GM19397 (cell line): ENCODE results near the gene NCKAP5.

Experiments
- ATAC-seq: cut with Tn5 transposase; IDR thresholded peaks from one replicate; pipeline ENCODE4 v1.9.1; 2021; ENCODE audit warnings: mild to moderate bottlenecking, moderate library complexity; ENCODE audit not compliant: unreplicated experiment

The NCKAP5 gene

GRCh38 chr2:133171393-133172004, 396.8 kb downstream of the NCKAP5 start:
- no peak for ATAC-seq

- ATAC-seq, result no peak
These were observed 398.9 kb downstream of the NCKAP5 start for GRCh38 chr2:133169274-133169912.

GRCh38 chr2:133167990-133168389, 400.3 kb downstream of the NCKAP5 start:
- no peak for ATAC-seq

GRCh38 chr2:133167223-133167622, 401.0 kb downstream of the NCKAP5 start:
- ATAC-seq, result no peak

GRCh38 chr2:133166031-133166430, 402.2 kb downstream of the NCKAP5 start:
- ATAC-seq, result no peak

- no peak for ATAC-seq
These were observed 405.2 kb downstream of the NCKAP5 start for GRCh38 chr2:133163111-133163510.

GRCh38 chr2:133158442-133158841, 409.8 kb downstream of the NCKAP5 start:
- no peak for ATAC-seq

- no peak for ATAC-seq
These were observed 410.2 kb downstream of the NCKAP5 start for GRCh38 chr2:133158024-133158423.

- no peak for ATAC-seq
These were observed 411.1 kb downstream of the NCKAP5 start for GRCh38 chr2:133157141-133157540.

- no peak for ATAC-seq
These were observed 415.5 kb downstream of the NCKAP5 start for GRCh38 chr2:133152801-133153200.

GRCh38 chr2:133148187-133148586, 420.1 kb downstream of the NCKAP5 start:
- no peak for ATAC-seq

GRCh38 chr2:133146893-133147292, 421.4 kb downstream of the NCKAP5 start:
- ATAC-seq, result no peak

- no peak for ATAC-seq
These were observed 424.6 kb downstream of the NCKAP5 start for GRCh38 chr2:133143645-133144044.

- no peak for ATAC-seq
These were observed 426.2 kb downstream of the NCKAP5 start for GRCh38 chr2:133142087-133142486.

- ATAC-seq, result no peak
These were observed 427.6 kb downstream of the NCKAP5 start for GRCh38 chr2:133140620-133141019.

- ATAC-seq, result peak; percentile 42
These were observed 428.3 kb downstream of the NCKAP5 start for GRCh38 chr2:133139847-133140533.

- no peak for ATAC-seq
These were observed 429.6 kb downstream of the NCKAP5 start for GRCh38 chr2:133138693-133139092.

- ATAC-seq, result no peak
These were observed 433.1 kb downstream of the NCKAP5 start for GRCh38 chr2:133135035-133135654.

GRCh38 chr2:133130548-133131246, 437.6 kb downstream of the NCKAP5 start:
- no peak for ATAC-seq

- ATAC-seq, result no peak
These were observed 443.8 kb downstream of the NCKAP5 start for GRCh38 chr2:133124446-133124845.

- no peak for ATAC-seq
These were observed 444.4 kb downstream of the NCKAP5 start for GRCh38 chr2:133123904-133124303.
